Bronchial epithelial cell (primary cell): Measurements from ENCODE around the gene DAAM2. TPM values are rescaled to one million over a fixed set of nuclear protein-coding genes. Genes with fewer than 3 reads are reported as not detected.

Source experiments
- DNase-seq: peaks from one replicate; pipeline ENCODE4 v3.0.0-alpha.2; 2010; ENCODE audit warnings: low read depth
- FAIRE-seq: peaks from 2 replicates; lab custom pipeline; 2011; peaks lifted over from hg19 to GRCh38; lab: Jason Lieb, UNC
- H3K27me3 ChIP-seq: 2 replicates; pipeline ENCODE4 v1.5.1; 2011; ENCODE audit warnings: low read length; ENCODE audit not compliant: control insufficient read depth, insufficient read depth
- H3K36me3 ChIP-seq: 2 replicates; pipeline ENCODE4 v1.5.1; 2011; ENCODE audit warnings: low read length; ENCODE audit not compliant: control insufficient read depth, insufficient read depth
- H3K4me3 ChIP-seq: 2 replicates; pipeline ENCODE4 v1.5.1; 2011; ENCODE audit warnings: mild to moderate bottlenecking, low read depth, low read length, control low read depth
- total RNA-seq: library from RNA; depleted of rRNA; stranded (reverse); fragments of >200 nt; gene quantifications from 2 replicates; pipeline ENCODE4 v1.2.1, GENCODE V29; 2014
- TF ChIP-seq, protein P1 (sequence below): IDR thresholded peaks from 2 replicates; pipeline ENCODE4 v1.5.1; 2011; ENCODE audit warnings: mild to moderate bottlenecking, moderate library complexity, low read length, control low read depth, inconsistent platforms; ENCODE audit not compliant: insufficient read depth, severe bottlenecking

DAAM2 gene
- total RNA-seq, 1 donor from 2014 or later: under 0.01 TPM

DNA sequence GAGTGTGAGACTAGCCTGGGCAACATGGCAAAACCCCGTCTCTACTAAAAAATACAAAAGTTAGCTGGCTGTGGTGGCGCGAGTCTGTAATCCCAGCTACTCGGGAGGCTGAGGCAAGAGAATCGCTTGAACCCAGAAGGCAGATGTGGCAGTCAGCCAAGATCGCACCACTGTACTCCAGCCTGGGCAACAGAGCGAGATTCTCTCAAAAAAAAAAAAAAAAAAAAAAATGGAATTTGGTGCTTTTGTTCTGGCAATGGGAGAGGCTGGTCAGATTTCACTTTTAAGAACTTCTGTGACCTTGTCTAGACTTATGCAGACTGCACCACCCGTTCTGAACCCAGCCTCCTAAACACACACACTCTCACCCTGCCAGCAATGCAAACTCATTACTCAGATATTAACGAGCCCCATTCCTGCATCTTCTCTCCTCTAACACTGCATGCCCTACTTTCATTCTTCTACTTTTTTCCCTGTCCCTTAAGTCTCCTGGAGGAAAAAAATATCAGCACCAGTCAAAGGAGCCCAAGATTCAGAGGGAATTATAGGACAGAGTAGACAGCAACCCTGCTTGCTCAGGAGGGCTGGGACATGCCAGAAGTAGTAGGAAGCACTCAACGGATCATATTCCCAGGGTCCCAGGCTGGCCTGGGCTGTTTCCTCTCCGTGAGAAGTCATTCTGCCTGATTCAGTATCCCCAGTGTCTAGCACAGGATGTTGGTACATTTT lies 137.7 kb downstream of the DAAM2 start:
- Histone ChIP-seq H3K27me3 (no peaks in the 10 kb centered on the region), H3K4me3 (no peak overlapping the region), H3K36me3 (peaks cover 3% of the 10 kb centered on the region)
- DNase-seq: peak; percentile 57
- FAIRE-seq: no peak
- TF ChIP-seq, protein P1, sequence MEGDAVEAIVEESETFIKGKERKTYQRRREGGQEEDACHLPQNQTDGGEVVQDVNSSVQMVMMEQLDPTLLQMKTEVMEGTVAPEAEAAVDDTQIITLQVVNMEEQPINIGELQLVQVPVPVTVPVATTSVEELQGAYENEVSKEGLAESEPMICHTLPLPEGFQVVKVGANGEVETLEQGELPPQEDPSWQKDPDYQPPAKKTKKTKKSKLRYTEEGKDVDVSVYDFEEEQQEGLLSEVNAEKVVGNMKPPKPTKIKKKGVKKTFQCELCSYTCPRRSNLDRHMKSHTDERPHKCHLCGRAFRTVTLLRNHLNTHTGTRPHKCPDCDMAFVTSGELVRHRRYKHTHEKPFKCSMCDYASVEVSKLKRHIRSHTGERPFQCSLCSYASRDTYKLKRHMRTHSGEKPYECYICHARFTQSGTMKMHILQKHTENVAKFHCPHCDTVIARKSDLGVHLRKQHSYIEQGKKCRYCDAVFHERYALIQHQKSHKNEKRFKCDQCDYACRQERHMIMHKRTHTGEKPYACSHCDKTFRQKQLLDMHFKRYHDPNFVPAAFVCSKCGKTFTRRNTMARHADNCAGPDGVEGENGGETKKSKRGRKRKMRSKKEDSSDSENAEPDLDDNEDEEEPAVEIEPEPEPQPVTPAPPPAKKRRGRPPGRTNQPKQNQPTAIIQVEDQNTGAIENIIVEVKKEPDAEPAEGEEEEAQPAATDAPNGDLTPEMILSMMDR: no peak

DNA sequence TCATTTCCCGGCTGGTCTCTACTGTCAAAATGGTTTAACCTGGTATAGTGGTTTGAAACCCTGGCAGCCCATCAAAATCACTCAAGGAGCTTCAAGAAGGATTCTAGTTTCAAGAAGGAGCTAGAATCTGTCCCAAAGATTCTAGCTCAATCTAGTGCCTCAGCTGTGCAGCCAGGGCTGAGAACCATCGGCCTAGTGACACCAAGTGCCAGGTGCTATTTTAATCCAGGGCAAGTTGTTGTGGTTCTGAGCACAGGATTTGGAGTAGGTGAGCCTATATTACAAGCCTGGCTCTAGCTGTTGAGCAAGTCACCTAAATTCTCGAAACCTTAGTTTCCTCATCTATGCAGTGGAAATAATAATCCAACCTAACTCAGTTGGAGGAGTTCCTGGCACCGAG lies 138.4 kb downstream of the DAAM2 start:
- no peak overlapping the region for H3K4me3 ChIP-seq
- H3K27me3 ChIP-seq: no peaks in the 10 kb centered on the region
- TF ChIP-seq, protein P1: no peak
- FAIRE-seq: no peak
- H3K36me3 ChIP-seq: no peaks in the 10 kb centered on the region
- DNase-seq: no peak

DNA sequence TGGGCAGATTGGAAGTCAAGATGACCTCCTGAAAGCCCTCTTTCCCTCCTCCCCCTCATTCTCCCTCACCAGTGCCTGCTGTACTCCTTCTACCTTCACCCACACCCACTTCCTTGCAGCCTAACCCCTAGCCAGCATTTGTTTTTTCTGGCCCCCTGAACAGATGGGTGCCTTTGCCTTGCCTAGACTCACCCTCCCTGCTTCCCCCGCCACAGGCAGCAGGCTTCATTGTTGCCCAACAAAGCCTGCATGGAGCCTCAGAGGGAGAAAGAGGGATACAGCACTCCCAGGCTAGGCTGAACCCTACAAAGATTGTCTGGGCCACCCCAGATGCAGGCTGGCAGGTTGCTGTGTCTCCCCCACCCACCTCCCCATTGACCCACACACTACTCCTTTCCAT lies 139.4 kb downstream of the DAAM2 start:
- FAIRE-seq: no peak
- no peak overlapping the region for H3K4me3 ChIP-seq
- TF ChIP-seq, protein P1: no peak
- no peaks in the 10 kb centered on the region for H3K27me3 ChIP-seq
- DNase-seq: no peak
- no peaks in the 10 kb centered on the region for H3K36me3 ChIP-seq

DNA sequence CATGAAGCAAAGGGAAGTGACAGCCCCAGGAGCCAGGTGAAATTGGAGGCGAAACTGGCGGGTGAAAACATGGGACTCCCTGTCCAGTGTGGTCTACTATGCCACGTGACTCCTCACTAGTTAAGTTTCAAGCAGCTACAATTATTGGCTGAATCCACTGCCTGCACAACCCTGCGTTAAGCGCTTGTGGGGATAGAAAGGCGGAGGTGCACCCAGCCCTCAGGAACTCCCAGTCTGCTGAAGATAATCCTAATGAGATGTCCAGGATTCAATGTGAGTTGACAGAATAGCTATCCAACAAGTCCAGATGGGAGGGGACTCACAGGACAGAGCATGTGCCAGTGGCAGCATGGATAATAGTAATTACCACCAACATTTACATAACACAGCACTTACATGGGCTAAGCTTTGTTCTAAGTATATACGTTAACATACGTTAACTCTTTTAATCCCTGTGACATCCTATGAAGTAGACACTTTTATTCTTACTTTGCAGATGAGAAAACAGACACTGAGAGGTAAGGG lies 140.3 kb downstream of the DAAM2 start:
- TF ChIP-seq, protein P1: no peak
- Histone ChIP-seq H3K27me3 (no peaks in the 10 kb centered on the region), H3K36me3 (no peaks in the 10 kb centered on the region), H3K4me3 (no peak overlapping the region)
- FAIRE-seq (no peak), DNase-seq (no peak)

DNA sequence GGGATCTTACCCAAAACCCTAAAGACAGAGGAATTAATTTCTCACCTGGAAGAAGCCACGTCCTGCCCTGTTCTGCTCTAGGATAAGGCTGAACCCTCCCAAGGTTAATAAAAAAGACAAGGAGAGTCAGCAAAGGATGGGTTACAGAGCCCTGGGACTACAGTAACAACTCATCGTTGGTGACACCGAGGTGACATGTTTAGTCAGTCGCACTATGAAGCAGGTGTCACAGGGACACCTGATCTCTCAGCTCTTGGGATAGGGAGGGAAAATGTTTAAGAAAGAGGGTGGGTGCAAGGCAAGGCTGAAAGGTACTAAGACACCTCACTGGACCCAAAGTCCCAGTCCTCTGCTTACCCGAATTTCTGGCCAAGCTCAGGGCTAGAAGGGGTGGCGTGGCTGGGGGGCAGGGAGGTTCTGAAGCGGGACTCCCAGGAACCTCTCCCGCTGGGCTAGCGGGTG lies 141.5 kb downstream of the DAAM2 start:
- no peak for FAIRE-seq
- Histone ChIP-seq H3K4me3 (peak overlapping the region; percentile 65), H3K36me3 (no peaks in the 10 kb centered on the region), H3K27me3 (no peaks in the 10 kb centered on the region)
- no peak for DNase-seq
- TF ChIP-seq, protein P1: no peak
